ENCODE measurements around the gene HAUS6.

DNA sequence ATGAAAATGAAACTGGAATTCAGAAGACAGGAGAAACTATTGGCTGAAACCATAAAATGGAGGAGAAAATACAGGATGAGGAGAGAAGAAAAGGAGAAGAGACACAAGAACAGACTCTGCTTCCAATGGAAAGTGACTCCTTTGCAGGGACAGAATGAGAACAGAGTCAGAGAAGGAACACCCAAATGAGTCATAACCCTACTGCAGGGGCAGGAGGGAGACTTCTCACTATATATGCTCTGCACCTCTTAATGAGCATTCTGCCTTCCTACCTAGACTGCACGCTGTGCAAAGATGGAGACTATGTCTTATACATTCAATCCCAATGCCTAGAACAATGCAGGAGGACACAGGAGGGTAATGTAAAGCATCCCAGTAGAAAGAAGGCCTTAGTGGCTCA, 71.8 kb downstream of the HAUS6 start:
- TF ChIP-seq, protein P1, sequence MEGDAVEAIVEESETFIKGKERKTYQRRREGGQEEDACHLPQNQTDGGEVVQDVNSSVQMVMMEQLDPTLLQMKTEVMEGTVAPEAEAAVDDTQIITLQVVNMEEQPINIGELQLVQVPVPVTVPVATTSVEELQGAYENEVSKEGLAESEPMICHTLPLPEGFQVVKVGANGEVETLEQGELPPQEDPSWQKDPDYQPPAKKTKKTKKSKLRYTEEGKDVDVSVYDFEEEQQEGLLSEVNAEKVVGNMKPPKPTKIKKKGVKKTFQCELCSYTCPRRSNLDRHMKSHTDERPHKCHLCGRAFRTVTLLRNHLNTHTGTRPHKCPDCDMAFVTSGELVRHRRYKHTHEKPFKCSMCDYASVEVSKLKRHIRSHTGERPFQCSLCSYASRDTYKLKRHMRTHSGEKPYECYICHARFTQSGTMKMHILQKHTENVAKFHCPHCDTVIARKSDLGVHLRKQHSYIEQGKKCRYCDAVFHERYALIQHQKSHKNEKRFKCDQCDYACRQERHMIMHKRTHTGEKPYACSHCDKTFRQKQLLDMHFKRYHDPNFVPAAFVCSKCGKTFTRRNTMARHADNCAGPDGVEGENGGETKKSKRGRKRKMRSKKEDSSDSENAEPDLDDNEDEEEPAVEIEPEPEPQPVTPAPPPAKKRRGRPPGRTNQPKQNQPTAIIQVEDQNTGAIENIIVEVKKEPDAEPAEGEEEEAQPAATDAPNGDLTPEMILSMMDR (IDR thresholded peaks at IDR 0.05), result no peak
- no peak for TF ChIP-seq POLR2A (IDR thresholded peaks at IDR 0.05)
